Measurements from ENCODE around the gene PCDHGA1. TPM values are rescaled to one million over a fixed set of nuclear protein-coding genes. Genes with fewer than 3 reads are reported as not detected.
"Not testable (repeated sequence)": the region's sequence is repeated elsewhere in the genome, so short reads cannot be mapped to it uniquely, and the experiment has no call there.

Gene PCDHGA1
- total RNA-seq: 0.15 and 0.17 TPM in 2 replicates

DNA sequence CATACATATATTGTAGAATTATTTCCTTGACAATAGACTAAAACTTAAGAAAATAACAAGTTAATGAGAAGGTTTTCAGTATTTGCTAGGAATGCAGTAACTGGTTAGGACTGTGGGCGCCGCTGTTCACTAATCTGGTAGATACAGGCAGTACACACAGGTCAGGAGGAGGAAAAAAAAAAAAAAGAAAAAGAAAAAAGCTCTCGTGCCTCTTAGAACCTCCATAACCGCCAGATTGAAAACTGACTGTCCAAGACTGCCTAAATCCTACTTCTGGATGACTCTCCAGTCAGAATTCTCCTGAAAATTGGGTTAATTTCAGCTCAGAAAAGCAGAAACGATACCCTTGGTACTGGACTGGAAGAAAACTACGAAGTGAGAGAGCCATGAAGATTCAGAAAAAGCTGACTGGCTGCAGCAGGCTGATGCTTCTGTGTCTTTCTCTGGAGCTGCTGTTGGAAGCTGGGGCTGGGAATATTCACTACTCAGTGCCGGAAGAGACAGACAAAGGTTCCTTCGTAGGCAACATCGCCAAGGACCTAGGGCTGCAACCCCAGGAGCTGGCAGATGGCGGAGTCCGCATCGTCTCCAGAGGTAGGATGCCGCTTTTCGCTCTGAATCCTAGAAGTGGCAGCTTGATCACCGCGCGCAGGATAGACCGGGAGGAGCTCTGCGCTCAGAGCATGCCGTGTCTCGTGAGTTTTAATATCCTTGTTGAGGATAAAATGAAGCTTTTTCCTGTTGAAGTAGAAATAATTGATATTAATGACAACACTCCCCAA, at the start of gene PCDHGA1:
TSS of gene PCDHGA1 (plus strand) at position 216 of the 782 bp plus-strand sequence.
- intact Hi-C loops (cut with micrococcal nuclease): no loop called here

GRCh38 chr5:141298376-141298775, 31.9 kb upstream of the PCDHGA1 start:
- intact Hi-C loops (cut with micrococcal nuclease): no loop called here

DNA sequence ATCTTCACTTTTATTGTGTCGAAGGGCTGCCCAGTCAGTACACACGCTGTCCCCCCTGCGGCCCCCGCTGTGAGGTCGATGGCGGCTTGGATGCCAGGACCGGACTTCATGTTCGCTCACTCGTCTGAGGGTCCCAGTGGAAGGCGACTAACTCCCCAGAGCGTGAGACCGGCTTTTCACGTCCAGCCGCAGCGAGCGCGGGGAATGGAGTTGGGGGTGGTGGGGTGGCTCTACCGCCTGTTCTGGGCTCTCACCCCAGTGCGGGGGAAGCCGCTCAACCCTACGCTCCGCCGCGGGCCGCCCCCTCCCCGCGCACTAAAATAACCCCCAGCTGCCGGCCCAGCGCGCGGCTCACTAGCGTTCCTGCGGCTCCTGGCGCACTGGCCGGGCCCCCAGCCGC, 26.6 kb upstream of the PCDHGA1 start, which contains the start of gene SLC25A2:
TSS of gene SLC25A2 (minus strand) at position 294 of the 400 bp plus-strand sequence. CDS start at position 110, 184 bp downstream.
- intact Hi-C loops (cut with micrococcal nuclease): no loop called here

DNA sequence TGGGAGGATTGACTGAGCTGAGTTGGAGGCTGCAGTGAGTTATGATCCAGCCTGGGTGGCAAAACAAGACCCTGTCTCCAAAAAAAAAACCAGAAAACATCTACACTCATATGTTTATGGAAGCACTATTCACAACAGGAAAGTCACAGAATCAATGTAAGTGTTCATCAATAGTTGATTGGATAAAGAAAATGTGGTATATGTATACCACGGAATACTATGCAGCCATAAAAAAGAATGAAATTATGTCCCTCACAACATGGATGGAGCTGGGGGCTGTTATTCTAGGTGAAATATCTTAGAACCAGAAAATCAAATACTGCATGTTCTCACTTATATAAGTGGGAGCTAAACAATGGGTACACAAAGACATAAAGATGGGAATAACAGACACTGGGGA, 23.7 kb upstream of the PCDHGA1 start:
- intact Hi-C loops (cut with micrococcal nuclease): no loop called here

DNA sequence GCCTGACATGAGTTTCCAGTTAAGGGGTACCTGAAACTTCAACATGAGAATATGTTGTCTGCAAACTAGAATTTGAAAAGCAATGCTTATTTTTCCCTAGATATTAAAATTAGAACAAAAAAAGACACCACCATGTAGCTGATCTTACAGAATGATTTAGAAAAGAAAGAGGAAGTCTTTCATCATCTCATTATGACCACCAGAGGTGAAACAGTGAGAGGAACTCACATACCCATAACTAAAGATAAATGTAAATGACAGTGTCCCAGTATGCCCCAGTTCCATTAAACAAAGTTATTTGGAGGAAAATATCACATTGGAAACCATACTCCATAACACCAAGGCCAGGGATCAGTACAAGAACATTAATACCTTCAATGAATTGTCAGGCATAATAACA, 16.6 kb upstream of the PCDHGA1 start:
- intact Hi-C loops (cut with micrococcal nuclease): no loop called here

- intact Hi-C loops (cut with micrococcal nuclease): not testable (repeated sequence)
Observed at GRCh38 chr5:141316963-141317362, 13.4 kb upstream of the PCDHGA1 start.

DNA sequence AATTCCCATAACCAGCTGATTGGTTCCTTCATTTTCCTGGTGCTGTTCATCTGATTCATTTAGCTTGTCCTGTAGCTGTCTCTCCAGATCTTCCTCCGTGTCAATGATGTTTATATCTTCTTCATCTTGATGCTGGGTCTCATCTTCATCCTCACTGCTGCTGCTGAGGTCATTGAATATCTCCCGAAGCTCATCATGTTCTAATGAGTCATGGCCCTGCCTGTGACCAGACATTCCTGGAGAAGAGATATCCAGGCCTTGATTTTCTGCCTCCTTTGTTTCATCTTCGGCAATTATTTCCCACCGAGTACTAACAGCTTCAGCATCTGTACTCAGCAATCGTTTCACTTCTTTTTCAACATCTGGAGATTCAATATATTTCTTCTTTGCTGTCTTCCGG, 11.1 kb upstream of the PCDHGA1 start:
- intact Hi-C loops (cut with micrococcal nuclease): no loop called here

DNA sequence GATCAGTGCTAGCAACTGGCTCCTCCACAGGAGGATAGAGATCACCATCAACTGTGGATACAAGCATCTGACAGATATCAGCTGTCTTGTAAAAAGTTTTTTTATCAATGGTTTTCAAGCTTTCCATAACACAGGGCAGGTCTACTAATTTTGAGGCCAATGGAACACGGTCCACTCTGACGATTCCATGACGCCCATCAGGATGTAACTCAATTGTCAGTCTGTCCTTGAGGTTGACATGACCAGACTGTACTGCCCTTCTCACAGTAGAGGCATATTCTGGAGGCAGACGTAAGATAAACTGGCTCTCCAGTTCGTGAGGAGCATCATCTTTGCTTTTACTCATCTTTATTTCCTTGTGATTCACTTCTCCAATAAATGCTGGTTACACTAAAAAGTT, 10.6 kb upstream of the PCDHGA1 start:
- intact Hi-C loops (cut with micrococcal nuclease): loop anchor here (1.0 to 10.0 kb wide), 18 partner anchors 35 to 1205 kb away; partner anchors contain the start of genes ANKHD1, APBB3, CYSTM1 and DELE1

- intact Hi-C loops (cut with micrococcal nuclease): loop anchor here (1.0 to 10.0 kb wide), 18 partner anchors 34 to 1206 kb away; partner anchors contain the start of genes ANKHD1, APBB3, CYSTM1 and DELE1
Observed at GRCh38 chr5:141320225-141321169, 9.8 kb upstream of the PCDHGA1 start, which contains the start of gene TAF7. TAF7 (minus strand) TSS chr5:141320784; CDS start chr5:141320044, 740 bp downstream.

- intact Hi-C loops (cut with micrococcal nuclease): loop anchor here (5.0 to 10.0 kb wide), 3 partner anchors 675 to 1207 kb away; partner anchors contain the start of genes APBB3, IK, NDUFA2 and PURA
Observed at GRCh38 chr5:141322261-141322660, 8.1 kb upstream of the PCDHGA1 start.

DNA sequence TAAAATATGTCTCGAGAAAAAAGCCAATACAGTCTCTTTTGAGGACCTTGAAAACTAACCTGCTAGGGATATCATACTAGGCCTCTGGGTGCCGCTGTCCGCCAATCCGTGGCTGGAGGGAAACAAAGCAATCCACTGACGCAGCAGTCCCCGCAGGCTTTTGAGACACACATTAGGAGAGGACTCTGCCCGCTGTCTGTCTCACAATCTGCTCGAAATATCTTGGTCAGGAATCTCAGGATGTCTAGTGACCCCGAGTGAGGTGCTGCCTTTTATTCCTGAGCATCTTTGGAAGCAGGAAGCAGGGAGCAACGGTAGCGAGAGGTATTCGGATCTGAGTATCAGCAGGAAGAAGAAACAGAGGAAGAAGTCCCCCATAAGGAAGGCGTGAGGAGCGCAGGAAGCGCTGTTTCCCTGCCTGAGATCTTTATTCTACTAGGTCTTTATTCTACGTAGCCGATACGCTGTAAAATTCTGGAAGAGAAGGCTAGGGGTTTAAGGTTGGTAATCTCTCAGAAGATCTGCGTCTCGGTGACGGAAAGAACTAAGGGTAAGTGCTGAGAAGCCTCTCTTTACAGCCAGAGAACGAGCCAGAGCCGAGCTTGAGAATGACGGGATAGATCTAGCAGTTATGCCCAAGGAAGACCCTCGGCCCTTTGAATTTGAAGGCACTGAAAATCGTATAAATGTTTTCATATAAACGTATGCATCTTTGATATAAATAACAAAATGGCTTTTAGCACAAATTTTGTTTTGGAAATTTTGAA, 4.0 kb upstream of the PCDHGA1 start:
- intact Hi-C loops (cut with micrococcal nuclease): loop anchor here (1.0 to 10.0 kb wide), 6 partner anchors 46 to 1211 kb away; partner anchors contain the start of genes APBB3, PCDHGA6, PCDHGB3 and PURA

GRCh38 chr5:141328231-141328630, 2.1 kb upstream of the PCDHGA1 start:
- intact Hi-C loops (cut with micrococcal nuclease): loop anchor here (1.0 to 10.0 kb wide), 4 partner anchors 44 to 1213 kb away; partner anchors contain the start of genes APBB3, PCDHGA6, PCDHGB3 and PURA

- intact Hi-C loops (cut with micrococcal nuclease): not testable (repeated sequence)
Observed at GRCh38 chr5:141332571-141332970, 2.3 kb downstream of the PCDHGA1 start.

DNA sequence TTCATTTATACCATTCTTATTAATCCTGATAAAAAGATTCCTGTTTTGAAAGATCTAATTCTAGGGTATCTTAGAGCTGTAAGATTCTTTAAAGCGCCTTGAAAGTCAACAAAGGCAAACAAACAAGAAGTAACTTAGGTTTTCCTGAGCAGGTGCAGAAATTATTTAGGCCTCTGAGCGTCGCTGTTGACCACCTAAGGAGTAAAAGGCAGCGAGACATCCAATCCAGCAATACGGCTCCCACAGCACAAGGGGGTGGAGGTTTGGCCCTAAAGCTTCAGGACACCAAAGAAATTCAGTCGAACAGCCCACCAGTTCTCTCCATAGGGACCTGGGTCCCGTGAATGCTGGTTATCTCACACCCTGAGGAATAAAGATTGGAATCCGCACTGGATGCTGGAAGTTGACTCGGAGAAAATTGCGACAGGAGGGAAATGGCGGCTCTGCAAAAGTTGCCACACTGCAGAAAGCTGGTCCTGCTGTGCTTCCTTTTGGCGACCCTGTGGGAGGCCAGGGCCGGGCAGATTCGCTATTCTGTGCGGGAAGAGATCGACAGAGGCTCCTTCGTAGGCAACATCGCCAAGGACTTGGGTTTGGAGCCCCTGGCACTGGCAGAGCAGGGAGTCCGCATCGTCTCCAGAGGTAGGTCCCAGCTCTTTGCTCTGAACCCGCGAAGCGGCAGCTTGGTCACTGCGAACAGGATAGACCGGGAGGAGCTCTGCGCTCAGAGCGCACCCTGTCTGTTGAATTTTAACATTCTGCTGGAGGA, 8.4 kb downstream of the PCDHGA1 start, which contains the start of gene PCDHGA2:
TSS of gene PCDHGA2 (plus strand) at position 223 of the 769 bp plus-strand sequence.
- intact Hi-C loops (cut with micrococcal nuclease): no loop called here

- intact Hi-C loops (cut with micrococcal nuclease): loop anchor here (5.0 kb wide), 2 partner anchors 171 to 216 kb away; no protein-coding TSS in a partner anchor
Observed at GRCh38 chr5:141340781-141341354, 10.6 kb downstream of the PCDHGA1 start.

- intact Hi-C loops (cut with micrococcal nuclease): loop anchor here (5.0 kb wide), 2 partner anchors 170 to 215 kb away; no protein-coding TSS in a partner anchor
Observed at GRCh38 chr5:141342773-141343172, 12.5 kb downstream of the PCDHGA1 start.

- intact Hi-C loops (cut with micrococcal nuclease): loop anchor here (5.0 kb wide), 2 partner anchors 169 to 214 kb away; no protein-coding TSS in a partner anchor
Observed at GRCh38 chr5:141343242-141343952, 13.1 kb downstream of the PCDHGA1 start, which contains the start of gene PCDHGA3. PCDHGA3 (plus strand) TSS chr5:141343829; CDS start chr5:141344034, 205 bp downstream.

DNA sequence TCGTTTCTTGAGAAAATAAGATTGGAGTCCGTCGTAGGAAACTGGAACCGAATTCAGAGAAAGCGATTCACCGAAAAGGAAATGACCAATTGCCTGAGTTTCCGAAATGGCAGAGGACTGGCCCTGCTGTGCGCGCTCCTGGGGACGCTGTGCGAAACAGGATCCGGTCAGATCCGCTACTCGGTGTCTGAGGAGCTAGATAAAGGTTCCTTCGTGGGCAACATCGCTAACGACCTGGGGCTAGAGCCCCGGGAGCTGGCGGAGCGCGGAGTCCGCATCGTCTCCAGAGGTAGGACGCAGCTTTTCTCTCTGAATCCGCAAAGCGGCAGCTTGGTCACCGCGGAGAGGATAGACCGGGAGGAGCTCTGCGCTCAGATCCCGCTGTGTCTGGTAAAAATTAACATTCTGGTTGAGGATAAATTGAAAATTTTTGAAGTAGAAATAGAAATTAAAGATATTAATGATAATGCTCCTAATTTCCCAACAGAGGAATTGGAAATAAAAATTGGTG, 13.7 kb downstream of the PCDHGA1 start:
- intact Hi-C loops (cut with micrococcal nuclease): loop anchor here (5.0 kb wide), 2 partner anchors 168 to 213 kb away; no protein-coding TSS in a partner anchor
